Measurements from ENCODE around the gene CTSO. TPM values are rescaled to one million over a fixed set of nuclear protein-coding genes. Genes with fewer than 3 reads are reported as not detected.

Gene CTSO
- total RNA-seq, 2 experiments from 2014 or later: 3.7 to 3.8 TPM

DNA sequence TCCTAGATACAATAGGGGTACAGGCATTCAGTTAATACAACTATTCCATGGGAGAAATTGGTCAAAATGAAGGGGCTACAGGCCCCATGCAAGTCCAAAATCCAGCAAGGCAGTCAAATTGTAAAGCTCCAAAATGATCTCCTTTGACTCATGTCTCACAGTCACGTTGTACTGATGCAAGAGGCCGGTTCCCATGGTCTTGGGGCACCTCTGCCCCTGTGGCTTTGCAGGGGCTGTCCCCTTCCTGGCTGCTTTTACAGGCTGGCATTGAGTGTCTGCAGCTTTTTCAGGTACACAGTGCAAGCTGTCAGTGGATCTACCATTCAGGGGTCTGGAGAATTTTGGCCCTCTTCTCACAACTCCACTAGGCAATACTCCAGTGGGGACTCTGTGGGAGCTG, 75.1 kb downstream of the CTSO start:
- H3K36me3 ChIP-seq (ENCODE audit: insufficient read depth, low read length): no peaks in the 10 kb centered on the region
- intact Hi-C loops (cut with DNase I, micrococcal nuclease): no loop called here
- ChIA-PET CTCF (no interaction called here), POLR2A (no interaction called here)
- Mint-ChIP-seq H3K27me3 (no peaks in the 10 kb centered on the region), H3K4me1 (ENCODE audit: low read depth) (no peaks in the 10 kb centered on the region), H3K27ac (no peak overlapping the region), H3K9me3 (no peaks in the 10 kb centered on the region), H3K4me3 (no peak overlapping the region), H3K36me3 (ENCODE audit: low read depth) (no peaks in the 10 kb centered on the region)
- ATAC-seq (ENCODE audit: poor library complexity) (no peak), DNase-seq (no peak)
- H3K9me3 ChIP-seq (ENCODE audit: control insufficient read depth in 1 of 2, insufficient read depth in 1 of 2, low read length in 2 of 2): no peaks in the 10 kb centered on the region
- H3K27ac ChIP-seq (ENCODE audit: low read depth in 1 of 2, low read length in 2 of 2): no peak overlapping the region
- no peaks in the 10 kb centered on the region for H3K4me1 ChIP-seq (ENCODE audit: insufficient read depth, low read length)
- no peak overlapping the region for H3K4me3 ChIP-seq (ENCODE audit: low read length)
- no peaks in the 10 kb centered on the region for H3K27me3 ChIP-seq (ENCODE audit: control insufficient read depth in 1 of 2, insufficient read depth in 2 of 2, low read length in 2 of 2)
- TF ChIP-seq CTCF (IDR thresholded peaks at IDR 0.05): no peak

DNA sequence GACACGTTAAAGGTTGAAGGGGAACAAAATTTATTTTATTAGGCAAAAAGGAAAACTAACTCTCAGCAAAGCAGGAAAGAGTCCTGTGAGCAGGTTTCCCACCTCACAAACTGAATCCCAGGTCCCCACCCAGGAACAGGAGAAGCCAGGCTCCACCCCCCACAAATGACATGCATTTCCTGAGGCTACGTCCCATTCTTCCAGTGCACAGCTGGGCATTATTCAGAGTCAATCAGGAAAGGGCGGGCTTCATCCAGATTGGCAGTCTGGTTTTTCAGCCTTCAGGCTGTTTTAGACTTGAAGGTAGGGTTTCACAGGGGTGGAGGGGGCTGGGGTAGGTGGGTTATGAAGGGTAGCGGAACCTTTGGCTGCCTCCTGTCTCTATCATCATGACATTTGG, 75.7 kb downstream of the CTSO start:
- ChIA-PET CTCF (no interaction called here), POLR2A (no interaction called here)
- H3K9me3 Mint-ChIP-seq: no peaks in the 10 kb centered on the region
- Histone ChIP-seq H3K36me3 (ENCODE audit: insufficient read depth, low read length) (no peaks in the 10 kb centered on the region), H3K27ac (ENCODE audit: low read depth in 1 of 2, low read length in 2 of 2) (no peak overlapping the region), H3K4me3 (ENCODE audit: low read length) (no peak overlapping the region), H3K27me3 (ENCODE audit: control insufficient read depth in 1 of 2, insufficient read depth in 2 of 2, low read length in 2 of 2) (no peaks in the 10 kb centered on the region), H3K4me1 (ENCODE audit: insufficient read depth, low read length) (no peaks in the 10 kb centered on the region), H3K9me3 (ENCODE audit: control insufficient read depth in 1 of 2, insufficient read depth in 1 of 2, low read length in 2 of 2) (no peaks in the 10 kb centered on the region)
- no peak overlapping the region for H3K27ac Mint-ChIP-seq
- no peaks in the 10 kb centered on the region for H3K4me1 Mint-ChIP-seq (ENCODE audit: low read depth)
- H3K27me3 Mint-ChIP-seq: no peaks in the 10 kb centered on the region
- H3K36me3 Mint-ChIP-seq (ENCODE audit: low read depth): no peaks in the 10 kb centered on the region
- H3K4me3 Mint-ChIP-seq: no peak overlapping the region
- DNase-seq: no peak
- TF ChIP-seq CTCF (IDR thresholded peaks at IDR 0.05): no peak
- ATAC-seq (ENCODE audit: poor library complexity): no peak
- intact Hi-C loops (cut with DNase I, micrococcal nuclease): no loop called here

DNA sequence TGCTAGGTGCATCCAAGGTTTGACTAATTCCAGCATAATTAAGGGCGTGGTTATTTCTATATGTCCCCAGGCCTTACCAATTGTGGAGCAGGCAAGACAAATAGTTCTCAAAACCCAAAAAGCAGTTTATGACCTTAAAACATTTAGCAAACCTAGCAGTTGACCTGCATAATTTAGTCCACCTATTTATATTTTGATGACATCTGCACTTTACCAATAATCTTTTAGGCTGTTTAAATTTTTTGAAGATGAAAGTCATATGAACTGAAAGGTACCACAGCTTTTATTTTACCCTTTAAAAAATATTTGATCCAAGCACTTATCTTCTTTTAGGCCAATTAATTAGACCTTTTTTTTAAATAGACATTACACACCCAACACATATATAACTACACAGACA, 77.8 kb downstream of the CTSO start:
- Histone ChIP-seq H3K4me3 (ENCODE audit: low read length) (no peak overlapping the region), H3K36me3 (ENCODE audit: insufficient read depth, low read length) (no peaks in the 10 kb centered on the region), H3K27ac (ENCODE audit: low read depth in 1 of 2, low read length in 2 of 2) (no peak overlapping the region), H3K9me3 (ENCODE audit: control insufficient read depth in 1 of 2, insufficient read depth in 1 of 2, low read length in 2 of 2) (no peaks in the 10 kb centered on the region), H3K27me3 (ENCODE audit: control insufficient read depth in 1 of 2, insufficient read depth in 2 of 2, low read length in 2 of 2) (no peaks in the 10 kb centered on the region), H3K4me1 (ENCODE audit: insufficient read depth, low read length) (no peaks in the 10 kb centered on the region)
- no peak overlapping the region for H3K4me3 Mint-ChIP-seq
- H3K9me3 Mint-ChIP-seq: no peaks in the 10 kb centered on the region
- ChIA-PET POLR2A (no interaction called here), CTCF (no interaction called here)
- no peak for ATAC-seq (ENCODE audit: poor library complexity)
- no peaks in the 10 kb centered on the region for H3K36me3 Mint-ChIP-seq (ENCODE audit: low read depth)
- no peak overlapping the region for H3K27ac Mint-ChIP-seq
- no peak for TF ChIP-seq CTCF (IDR thresholded peaks at IDR 0.05)
- no peaks in the 10 kb centered on the region for H3K27me3 Mint-ChIP-seq
- intact Hi-C loops (cut with DNase I, micrococcal nuclease): no loop called here
- DNase-seq: no peak
- H3K4me1 Mint-ChIP-seq (ENCODE audit: low read depth): no peaks in the 10 kb centered on the region

Other genes starting within 250 kb of the CTSO start
- gene GUCY1B1, start 194.8 kb downstream of the CTSO start, total RNA-seq: not detected
- gene ASIC5, start 87.6 kb downstream of the CTSO start, total RNA-seq: not detected
- gene TDO2, start 50.2 kb downstream of the CTSO start, total RNA-seq: not detected